SU-DHL-6 (cell line): ENCODE measurements around the gene HIRIP3.

ENCODE experiments used
- H2AFZ ChIP-seq: fragments of 200-600 bp; sonication (generic); 2 replicates; pipeline ENCODE4 v1.6.1; 2014; ENCODE audit warnings: low read depth, mild to moderate bottlenecking, moderate library complexity, mixed read lengths, antibody characterized with exemption, low read length; ENCODE audit not compliant: severe bottlenecking
- H3F3A ChIP-seq: fragments of 200-600 bp; shearing (Covaris generic); 2 replicates; pipeline ENCODE4 v1.6.0; 2016; ENCODE audit warnings: antibody characterized with exemption, mild to moderate bottlenecking; ENCODE audit not compliant: insufficient read depth
- H3K27ac ChIP-seq: fragments of 200-600 bp; sonication (generic); 2 replicates; pipeline ENCODE4 v1.5.1; 2016; ENCODE audit warnings: low read depth, mild to moderate bottlenecking, low read length, moderate library complexity, mixed read lengths
- H3K27me3 ChIP-seq: fragments of 200-600 bp; sonication (generic), shearing (Covaris generic); 2 replicates; pipeline ENCODE4 v1.6.0; 2014; ENCODE audit warnings: mild to moderate bottlenecking, low read length
- H3K36me3 ChIP-seq: fragments of 200-600 bp; sonication (generic); 2 replicates; pipeline ENCODE4 v1.6.1; 2014; ENCODE audit warnings: mild to moderate bottlenecking, low read length, mixed read lengths
- H3K4me2 ChIP-seq: fragments of 300-600, 200-600 bp; shearing (Covaris generic), sonication (generic); 2 replicates; pipeline ENCODE4 v1.6.0; 2014; ENCODE audit warnings: low read length, low read depth, mild to moderate bottlenecking; ENCODE audit not compliant: poor library complexity, severe bottlenecking
- H3K4me3 ChIP-seq: fragments of 200-600 bp; sonication (generic); 2 replicates; pipeline ENCODE4 v1.5.1; 2014; ENCODE audit warnings: antibody characterized with exemption, low read length, mild to moderate bottlenecking, mixed read lengths; ENCODE audit not compliant: insufficient read depth, poor library complexity, severe bottlenecking
- H3K79me2 ChIP-seq: fragments of 200-600 bp; sonication (generic); 2 replicates; pipeline ENCODE4 v1.6.1; 2014; ENCODE audit warnings: mild to moderate bottlenecking, low read length, moderate library complexity; ENCODE audit not compliant: insufficient read depth
- H3K9ac ChIP-seq: fragments of 200-600 bp; sonication (generic); 2 replicates; pipeline ENCODE4 v1.7.0; 2014; ENCODE audit warnings: mild to moderate bottlenecking, low read length
- H3K9me2 ChIP-seq: fragments of 200-600 bp; sonication (generic); replicated peaks from 2 replicates; pipeline ENCODE4 v1.6.1; 2014; ENCODE audit warnings: low read length; ENCODE audit not compliant: insufficient read depth
- H3K9me3 ChIP-seq: fragments of 200-600 bp; sonication (generic); 2 replicates; pipeline ENCODE4 v1.6.1; 2014; ENCODE audit warnings: low read length, mixed read lengths; ENCODE audit not compliant: insufficient read depth
- H4K20me1 ChIP-seq: fragments of 200-600 bp; sonication (generic); 2 replicates; pipeline ENCODE4 v1.6.1; 2014; ENCODE audit warnings: low read depth, mild to moderate bottlenecking, antibody characterized with exemption, low read length, moderate library complexity, mixed read lengths
- EZH2phosphoT487 ChIP-seq: fragments of 200-600 bp; sonication (generic), shearing (Covaris generic); conservative IDR thresholded peaks from 2 replicates; pipeline ENCODE4 v1.6.1; 2018; ENCODE audit warnings: mild to moderate bottlenecking, antibody characterized with exemption, low read length, moderate library complexity, mixed read lengths
- TF ChIP-seq, protein P1 (sequence below): fragments of 200-600 bp; sonication (generic); IDR thresholded peaks from one replicate; pipeline ENCODE4 v1.5.1; 2017; ENCODE audit warnings: antibody characterized with exemption, mild to moderate bottlenecking, low read length, moderate library complexity; ENCODE audit not compliant: insufficient read depth, poor library complexity, severe bottlenecking

Gene HIRIP3

DNA sequence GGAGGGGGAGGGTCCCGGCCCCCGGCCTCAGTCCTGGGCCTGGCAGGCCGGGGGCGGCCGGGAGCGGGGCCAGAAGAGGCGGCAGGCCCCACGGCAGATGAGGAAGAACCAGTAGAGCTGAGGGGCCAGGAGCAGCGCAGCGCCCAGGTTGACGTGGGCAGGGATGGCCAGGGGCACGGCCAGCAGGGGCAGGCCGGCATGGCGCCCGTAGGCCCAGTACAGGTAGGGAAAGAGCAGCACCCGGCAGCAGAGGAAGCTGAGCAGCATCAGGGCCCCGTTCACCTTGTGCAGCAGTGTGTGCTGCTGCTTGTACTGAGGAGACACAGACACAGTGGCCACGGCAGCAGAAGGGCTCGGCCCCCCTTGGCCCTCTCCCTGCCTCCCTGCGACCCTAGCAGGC is 29.7 kb upstream of the HIRIP3 start:
- H3F3A ChIP-seq, result no peaks in the 10 kb centered on the region
- TF ChIP-seq, protein P1, sequence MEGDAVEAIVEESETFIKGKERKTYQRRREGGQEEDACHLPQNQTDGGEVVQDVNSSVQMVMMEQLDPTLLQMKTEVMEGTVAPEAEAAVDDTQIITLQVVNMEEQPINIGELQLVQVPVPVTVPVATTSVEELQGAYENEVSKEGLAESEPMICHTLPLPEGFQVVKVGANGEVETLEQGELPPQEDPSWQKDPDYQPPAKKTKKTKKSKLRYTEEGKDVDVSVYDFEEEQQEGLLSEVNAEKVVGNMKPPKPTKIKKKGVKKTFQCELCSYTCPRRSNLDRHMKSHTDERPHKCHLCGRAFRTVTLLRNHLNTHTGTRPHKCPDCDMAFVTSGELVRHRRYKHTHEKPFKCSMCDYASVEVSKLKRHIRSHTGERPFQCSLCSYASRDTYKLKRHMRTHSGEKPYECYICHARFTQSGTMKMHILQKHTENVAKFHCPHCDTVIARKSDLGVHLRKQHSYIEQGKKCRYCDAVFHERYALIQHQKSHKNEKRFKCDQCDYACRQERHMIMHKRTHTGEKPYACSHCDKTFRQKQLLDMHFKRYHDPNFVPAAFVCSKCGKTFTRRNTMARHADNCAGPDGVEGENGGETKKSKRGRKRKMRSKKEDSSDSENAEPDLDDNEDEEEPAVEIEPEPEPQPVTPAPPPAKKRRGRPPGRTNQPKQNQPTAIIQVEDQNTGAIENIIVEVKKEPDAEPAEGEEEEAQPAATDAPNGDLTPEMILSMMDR, result no peak
- TF ChIP-seq EZH2phosphoT487, result no peak
- H3K4me3 ChIP-seq, result no peak overlapping the region
- H3K4me2 ChIP-seq, result no peak overlapping the region
- no peaks in the 10 kb centered on the region for H4K20me1 ChIP-seq
- H3K79me2 ChIP-seq, result no peaks in the 10 kb centered on the region
- H2AFZ ChIP-seq, result no peak overlapping the region
- H3K9me3 ChIP-seq, result no peaks in the 10 kb centered on the region
- H3K27ac ChIP-seq, result no peak overlapping the region
- no peaks in the 10 kb centered on the region for H3K9me2 ChIP-seq
- H3K36me3 ChIP-seq, result no peaks in the 10 kb centered on the region
- H3K27me3 ChIP-seq, result no peaks in the 10 kb centered on the region
- H3K9ac ChIP-seq, result no peak overlapping the region

DNA sequence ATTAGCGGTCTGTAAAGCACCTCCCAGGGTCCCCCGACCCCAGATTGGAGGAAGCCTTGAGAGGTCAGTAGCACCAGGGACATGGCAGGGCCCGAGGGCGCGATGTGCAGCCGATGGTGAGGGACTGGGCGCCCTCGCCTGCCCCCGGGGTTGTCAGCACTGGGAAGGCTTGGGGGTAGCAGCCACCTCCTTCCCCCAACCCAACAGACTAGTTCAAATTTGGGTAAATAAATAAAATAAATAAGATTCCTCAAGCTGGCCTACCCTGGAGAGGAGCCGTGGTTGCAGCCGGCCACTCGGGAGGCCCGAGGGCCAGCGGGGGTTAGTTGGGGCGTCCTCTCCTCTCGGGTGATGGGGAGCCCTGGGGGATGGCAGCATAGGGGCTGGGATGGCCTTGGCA is 29.0 kb upstream of the HIRIP3 start:
- Histone ChIP-seq H4K20me1 (no peaks in the 10 kb centered on the region), H3K4me2 (no peak overlapping the region), H3K4me3 (no peak overlapping the region), H3K27me3 (no peaks in the 10 kb centered on the region), H3K27ac (no peak overlapping the region), H3F3A (no peaks in the 10 kb centered on the region), H3K36me3 (no peaks in the 10 kb centered on the region), H3K9me2 (no peaks in the 10 kb centered on the region), H3K9me3 (no peaks in the 10 kb centered on the region), H2AFZ (no peak overlapping the region), H3K9ac (no peak overlapping the region), H3K79me2 (no peaks in the 10 kb centered on the region)
- TF ChIP-seq, protein P1, result no peak
- no peak for TF ChIP-seq EZH2phosphoT487

DNA sequence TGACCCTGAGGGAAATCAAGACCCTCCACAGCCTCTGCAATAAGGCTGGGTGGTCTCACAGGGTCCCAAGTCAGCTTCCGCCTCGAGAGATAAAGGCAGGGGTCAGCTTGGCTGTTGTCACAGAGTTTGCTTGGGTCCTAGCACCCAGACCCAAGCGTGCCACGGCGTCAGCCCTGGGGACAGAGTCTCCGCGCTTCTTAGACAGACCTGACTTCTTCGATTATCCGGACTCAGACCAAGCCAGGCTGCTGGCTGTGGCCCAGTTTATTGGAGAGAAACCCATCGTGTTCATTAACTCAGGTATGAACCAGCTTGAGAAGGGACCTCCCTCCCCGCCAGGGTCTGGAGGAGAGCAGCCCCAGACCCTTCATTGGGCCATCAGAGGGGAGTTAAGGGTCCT is 28.2 kb upstream of the HIRIP3 start:
- Histone ChIP-seq H3K79me2 (no peaks in the 10 kb centered on the region), H3F3A (no peaks in the 10 kb centered on the region)
- TF ChIP-seq, protein P1, result no peak
- no peak for TF ChIP-seq EZH2phosphoT487

More for the DNA sequence above, 28.2 kb upstream of the HIRIP3 start:
- H4K20me1 ChIP-seq, result no peaks in the 10 kb centered on the region
- H3K9me2 ChIP-seq, result no peaks in the 10 kb centered on the region
- H3K27ac ChIP-seq, result no peak overlapping the region
- H3K4me3 ChIP-seq, result no peak overlapping the region
- no peak overlapping the region for H2AFZ ChIP-seq
- no peaks in the 10 kb centered on the region for H3K27me3 ChIP-seq
- H3K4me2 ChIP-seq, result no peak overlapping the region
- H3K9ac ChIP-seq, result no peak overlapping the region
- no peaks in the 10 kb centered on the region for H3K9me3 ChIP-seq
- no peaks in the 10 kb centered on the region for H3K36me3 ChIP-seq
